Upper lobe of left lung (tissue), 4 donors: ENCODE measurements around the gene ARHGAP23.
"Not testable (repeated sequence)": the region's sequence is repeated elsewhere in the genome, so short reads cannot be mapped to it uniquely, and the experiment has no call there.

Experiments
- CTCF ChIP-seq, 6 experiments: fragments of 450-650 bp in 4 of 6; fragments of 200-600 bp in 2 of 6; sonication (generic) in 2 of 6; IDR thresholded peaks; one replicate each; pipeline ENCODE4 v1.5.1; 2016 to 2019; ENCODE audit warnings: antibody characterized with exemption in 6 of 6
- EP300 ChIP-seq, 4 donors: sonication (generic); formaldehyde crosslinking; IDR thresholded peaks; one replicate each; pipeline ENCODE4 v1.5.1; 2017; ENCODE audit warnings: antibody characterized with exemption in 4 of 4, control low read depth in 2 of 4

DNA sequence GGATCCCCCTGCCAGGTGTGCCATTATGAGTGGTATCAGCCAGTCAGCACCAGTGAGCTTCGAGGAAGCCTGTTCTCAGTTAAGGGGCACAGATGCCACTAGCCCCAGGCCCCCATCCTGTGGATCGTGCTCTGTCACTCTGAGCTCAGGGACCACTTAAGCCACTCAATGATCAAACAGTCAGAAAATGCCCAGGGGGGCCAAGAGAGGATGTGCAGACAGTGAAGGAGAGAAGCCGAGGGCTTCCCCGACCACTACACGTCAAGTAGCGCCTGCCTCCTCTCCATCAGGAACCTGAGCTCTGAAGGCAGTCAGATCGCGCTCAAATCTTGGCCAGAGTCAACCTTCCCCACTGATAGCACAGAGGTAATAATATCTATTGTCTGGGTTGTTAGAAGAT is 98.3 kb downstream of the ARHGAP23 start:
- TF ChIP-seq CTCF, EP300 (IDR thresholded peaks at IDR 0.05): not testable (repeated sequence)
